Activated CD8-positive, alpha-beta T cell treated with anti-CD3 and anti-CD28 coated beads, Interleukin-2, amount 10 ng/mL, durations not matched to agents 7 days and 5 days (primary cell): ENCODE data around the gene SPRR4. TPM values are rescaled to one million over a fixed set of nuclear protein-coding genes. Genes with fewer than 3 reads are reported as not detected.
"Not testable (repeated sequence)": the region's sequence is repeated elsewhere in the genome, so short reads cannot be mapped to it uniquely, and the experiment has no call there.

ENCODE experiments used
- ATAC-seq: fragments of 150-1000 bp; cut with Tn5 transposase; one replicate; pipeline ENCODE4 v1.10.0; 2021; ENCODE audit warnings: moderate library complexity
- CTCF ChIA-PET: fragments of 350-600 bp; sonication (Branson Sonifier 250); formaldehyde crosslinking; loops from one replicate; lab custom pipeline; 2021; ENCODE audit warnings: antibody characterized with exemption; lab: Charles Lee
- POLR2A ChIA-PET: fragments of 350-600 bp; sonication (Branson Sonifier 250); formaldehyde crosslinking; loops from one replicate; lab custom pipeline; 2021; ENCODE audit warnings: antibody characterized with exemption; lab: Charles Lee
- DNase-seq: peaks from one replicate; pipeline ENCODE4 v3.0.0-alpha.2; 2020
- H3K27ac Mint-ChIP-seq: one replicate; pipeline ENCODE4 v1.8.0; 2021; ENCODE audit warnings: mild to moderate bottlenecking, mixed read lengths
- H3K27me3 Mint-ChIP-seq: one replicate; pipeline ENCODE4 v1.8.0; 2021; ENCODE audit warnings: low read depth, mixed read lengths
- H3K36me3 Mint-ChIP-seq: one replicate; pipeline ENCODE4 v1.8.0; 2021; ENCODE audit warnings: low read depth, mixed read lengths
- H3K4me1 Mint-ChIP-seq: one replicate; pipeline ENCODE4 v1.8.0; 2021; ENCODE audit warnings: low read depth, mixed read lengths
- H3K4me3 Mint-ChIP-seq: one replicate; pipeline ENCODE4 v1.8.0; 2021; ENCODE audit warnings: mild to moderate bottlenecking, mixed read lengths
- H3K9me3 Mint-ChIP-seq: one replicate; pipeline ENCODE4 v1.8.0; 2022; ENCODE audit warnings: mixed read lengths; ENCODE audit not compliant: insufficient read depth
- total RNA-seq, 2 experiments: library from RNA; stranded (reverse); gene quantifications; one replicate each; pipeline ENCODE4 v1.2.3, GENCODE V29; 2021

The SPRR4 gene
- total RNA-seq, 2 experiments from 2014 or later: not detected

- DNase-seq (no peak), ATAC-seq (no peak)
- Mint-ChIP-seq H3K4me3 (no peak overlapping the region), H3K27ac (no peak overlapping the region), H3K36me3 (no peaks in the 10 kb centered on the region), H3K9me3 (no peaks in the 10 kb centered on the region), H3K4me1 (no peaks in the 10 kb centered on the region), H3K27me3 (peaks cover 10% of the 10 kb centered on the region)
- POLR2A ChIA-PET: no interaction called here
- CTCF ChIA-PET: no interaction called here
Observed at GRCh38 chr1:152996633-152997400, 26.4 kb downstream of the SPRR4 start.

GRCh38 chr1:152997901-152998300 is 27.5 kb downstream of the SPRR4 start:
- Mint-ChIP-seq H3K4me3 (no peak overlapping the region), H3K27ac (no peak overlapping the region), H3K36me3 (no peaks in the 10 kb centered on the region), H3K4me1 (no peaks in the 10 kb centered on the region), H3K27me3 (peaks cover 10% of the 10 kb centered on the region), H3K9me3 (no peaks in the 10 kb centered on the region)
- CTCF ChIA-PET: no interaction called here
- DNase-seq (no peak), ATAC-seq (no peak)
- POLR2A ChIA-PET: no interaction called here

DNA sequence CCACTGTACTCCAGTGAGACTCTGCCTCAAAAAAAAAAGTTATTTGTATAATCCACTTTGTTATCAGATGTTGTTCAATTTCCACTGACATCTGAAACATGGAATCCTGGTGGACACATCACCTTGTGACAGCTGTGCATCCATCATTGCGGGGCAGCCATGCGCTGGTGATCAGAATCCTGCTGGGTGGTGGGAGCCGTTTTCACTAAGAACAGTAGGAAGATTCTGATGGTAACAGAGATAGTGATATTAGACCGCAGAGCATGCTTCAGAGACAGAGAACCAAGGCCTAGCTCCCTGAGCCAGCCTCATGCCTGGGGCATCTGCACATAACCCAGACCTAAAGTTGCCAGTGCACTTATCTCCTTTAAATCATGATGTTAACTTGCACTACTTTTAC is 28.0 kb downstream of the SPRR4 start:
- H3K36me3 Mint-ChIP-seq: no peaks in the 10 kb centered on the region
- H3K27ac Mint-ChIP-seq: no peak overlapping the region
- H3K9me3 Mint-ChIP-seq: no peaks in the 10 kb centered on the region
- no peak overlapping the region for H3K4me3 Mint-ChIP-seq
- H3K27me3 Mint-ChIP-seq: peaks cover 7% of the 10 kb centered on the region
- CTCF ChIA-PET: no interaction called here
- H3K4me1 Mint-ChIP-seq: no peaks in the 10 kb centered on the region
- DNase-seq: no peak
- no peak for ATAC-seq
- POLR2A ChIA-PET: no interaction called here

DNA sequence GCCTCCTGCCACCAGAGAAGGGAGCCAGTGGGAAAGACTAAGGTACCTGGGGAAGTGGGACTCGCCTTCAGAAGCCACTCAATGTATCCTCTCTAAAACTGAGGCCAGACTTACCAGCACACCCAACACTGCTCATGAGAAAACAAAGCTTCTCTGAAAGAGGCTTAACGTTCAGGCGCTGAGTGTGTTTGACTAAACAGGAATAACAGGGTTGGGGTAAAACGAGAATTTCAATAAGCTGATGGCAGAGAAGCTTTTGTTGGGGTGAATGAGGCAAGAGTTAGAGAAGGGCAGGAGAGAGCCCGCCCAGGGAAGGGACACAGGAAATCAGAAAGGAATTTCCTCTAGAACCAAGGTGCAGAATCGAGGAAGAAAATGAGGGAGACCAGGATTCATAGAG is 29.4 kb downstream of the SPRR4 start:
- Mint-ChIP-seq H3K4me3 (no peak overlapping the region), H3K27ac (no peak overlapping the region), H3K27me3 (peaks cover 7% of the 10 kb centered on the region), H3K9me3 (no peaks in the 10 kb centered on the region), H3K36me3 (no peaks in the 10 kb centered on the region), H3K4me1 (no peaks in the 10 kb centered on the region)
- DNase-seq (no peak), ATAC-seq (no peak)
- POLR2A ChIA-PET: no interaction called here
- CTCF ChIA-PET: no interaction called here

DNA sequence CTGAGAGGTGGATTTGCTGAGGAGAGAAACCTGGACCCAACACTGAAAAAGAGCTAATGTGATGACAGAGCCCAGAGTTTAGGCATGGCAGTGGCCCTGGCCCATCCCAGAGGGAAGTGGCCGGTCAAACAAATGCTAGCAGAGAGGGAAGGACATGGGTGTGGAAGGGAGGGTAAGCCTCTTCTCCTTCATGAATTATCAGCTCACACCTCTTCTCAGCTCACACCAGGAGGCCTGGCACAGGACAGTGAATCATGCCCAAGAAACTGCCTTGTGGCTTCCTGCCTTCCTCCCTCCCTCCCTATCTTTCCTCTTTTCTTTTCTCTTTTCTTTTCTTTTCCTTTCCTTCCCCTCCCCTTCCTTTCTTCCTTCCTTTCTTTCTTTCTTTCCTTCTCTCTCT is 29.8 kb downstream of the SPRR4 start:
- Mint-ChIP-seq H3K27me3 (peaks cover 7% of the 10 kb centered on the region), H3K36me3 (no peaks in the 10 kb centered on the region), H3K27ac (no peak overlapping the region), H3K4me1 (no peaks in the 10 kb centered on the region), H3K9me3 (no peaks in the 10 kb centered on the region), H3K4me3 (no peak overlapping the region)
- POLR2A ChIA-PET: no interaction called here
- CTCF ChIA-PET: no interaction called here
- DNase-seq (no peak), ATAC-seq (no peak)

DNA sequence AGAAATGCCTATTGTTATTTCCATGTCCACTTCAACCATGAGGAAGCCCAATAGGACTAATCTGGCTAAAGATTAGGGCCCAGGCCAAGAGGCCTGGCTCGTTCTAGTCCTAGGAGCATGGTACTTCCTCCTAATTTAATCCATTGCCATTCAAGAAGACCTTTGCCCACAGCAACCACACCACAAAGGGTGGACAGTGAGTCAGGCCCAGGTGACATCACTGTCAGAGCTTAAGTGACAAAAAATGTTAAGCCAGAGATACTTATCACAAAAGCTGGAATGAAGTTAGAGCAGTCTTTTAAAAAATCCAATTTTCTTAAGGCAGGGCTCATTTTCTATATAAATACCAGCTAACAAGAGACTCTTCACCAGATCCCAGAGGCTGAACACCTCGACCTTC is 30.9 kb downstream of the SPRR4 start, which contains the start of gene SPRR3:
SPRR3 (plus strand) TSS at position 368 of the 400 bp plus-strand sequence. CDS start 1,272 bp downstream, outside the sequence.
- ATAC-seq (no peak), DNase-seq (no peak)
- no peak within 1 kb of the TSS for H3K27ac Mint-ChIP-seq
- H3K4me3 Mint-ChIP-seq: no peak within 1 kb of the TSS
- peaks cover 2% of the 10 kb centered on the region for H3K27me3 Mint-ChIP-seq
- POLR2A ChIA-PET: no interaction called here
- CTCF ChIA-PET: no interaction called here
- H3K9me3 Mint-ChIP-seq: no peaks in the 10 kb centered on the region
- no peaks in the 10 kb centered on the region for H3K36me3 Mint-ChIP-seq
- no peaks in the 10 kb centered on the region for H3K4me1 Mint-ChIP-seq

GRCh38 chr1:153011235-153011758 is 40.8 kb downstream of the SPRR4 start:
- ATAC-seq, H3K4me1 Mint-ChIP-seq, CTCF ChIA-PET, H3K27me3 Mint-ChIP-seq, H3K4me3 Mint-ChIP-seq, H3K36me3 Mint-ChIP-seq, H3K9me3 Mint-ChIP-seq, DNase-seq, H3K27ac Mint-ChIP-seq, POLR2A ChIA-PET: not testable (repeated sequence)

GRCh38 chr1:153021829-153022228 is 51.4 kb downstream of the SPRR4 start:
- H3K27ac Mint-ChIP-seq, H3K36me3 Mint-ChIP-seq, H3K9me3 Mint-ChIP-seq, H3K4me3 Mint-ChIP-seq, H3K4me1 Mint-ChIP-seq, CTCF ChIA-PET, ATAC-seq, POLR2A ChIA-PET, DNase-seq: not testable (repeated sequence)
- peaks cover 15% of the 10 kb centered on the region for H3K27me3 Mint-ChIP-seq

Other genes starting within 250 kb of the SPRR4 start
- not detected for gene KPRP, start 212.6 kb upstream of the SPRR4 start, total RNA-seq
- gene LCE1F, start 195.5 kb upstream of the SPRR4 start, total RNA-seq: not detected
- gene LCE1E, start 184.4 kb upstream of the SPRR4 start, total RNA-seq: not detected
- not detected for gene LCE1D, start 173.9 kb upstream of the SPRR4 start, total RNA-seq
- not detected for gene LCE1C, start 164.0 kb upstream of the SPRR4 start, total RNA-seq
- not detected for gene LCE1B, start 158.7 kb upstream of the SPRR4 start, total RNA-seq
- not detected for gene LCE1A, start 143.2 kb upstream of the SPRR4 start, total RNA-seq
- not detected for gene LCE6A, start 127.8 kb upstream of the SPRR4 start, total RNA-seq
- gene LCE7A, start 110.7 kb upstream of the SPRR4 start, total RNA-seq: not detected
- gene SMCP, start 92.3 kb upstream of the SPRR4 start, total RNA-seq: not detected
- gene IVL, start 62.1 kb upstream of the SPRR4 start, total RNA-seq: not detected
- gene SPRR5, start 23.4 kb upstream of the SPRR4 start, total RNA-seq: not detected
- gene SPRR1A, start 13.4 kb downstream of the SPRR4 start, total RNA-seq: not detected
- not detected for gene SPRR3, start 31.1 kb downstream of the SPRR4 start, total RNA-seq
- not detected for gene SPRR1B, start 60.6 kb downstream of the SPRR4 start, total RNA-seq
- not detected for gene SPRR2D, start 70.5 kb downstream of the SPRR4 start, total RNA-seq
- not detected for gene SPRR2A, start 86.9 kb downstream of the SPRR4 start, total RNA-seq
- not detected for gene SPRR2B, start 101.0 kb downstream of the SPRR4 start, total RNA-seq
- gene SPRR2E, start 123.9 kb downstream of the SPRR4 start, total RNA-seq: not detected
- gene SPRR2F, start 142.9 kb downstream of the SPRR4 start, total RNA-seq: not detected
- gene SPRR2G, start 180.2 kb downstream of the SPRR4 start, total RNA-seq: not detected
- not detected for gene LELP1, start 232.8 kb downstream of the SPRR4 start, total RNA-seq
- gene PRR9, start 246.9 kb downstream of the SPRR4 start, total RNA-seq: not detected